Natural killer cell (primary cell): ENCODE data around the gene RUNX1. TPM values are rescaled to one million over a fixed set of nuclear protein-coding genes. Genes with fewer than 3 reads are reported as not detected.

Experiments used
- ATAC-seq, 3 donors: fragments of 150-1000 bp in 2 of 3; fragments of 200-7000 bp in 1 of 3; cut with Tn5 transposase; 1 replicate in 1 of 3; 2 replicates in 2 of 3; pipeline ENCODE4 v1.10.0; 2021; ENCODE audit warnings: mild to moderate bottlenecking in 2 of 3, moderate library complexity in 2 of 3
- DNase-seq, 2 donors: peaks; one replicate each; pipeline versions ENCODE4 v3.0.0 to v3.0.0-alpha.2; 2013 to 2021; ENCODE audit warnings: mixed read lengths in 1 of 2
- H3K27ac ChIP-seq: one replicate; pipeline ENCODE4 v1.5.1; 2013; ENCODE audit warnings: mild to moderate bottlenecking, low read length
- H3K27me3 ChIP-seq: one replicate; pipeline ENCODE4 v1.6.1; 2013; ENCODE audit warnings: low read length; ENCODE audit not compliant: control insufficient read depth, insufficient read depth
- H3K36me3 ChIP-seq: one replicate; pipeline ENCODE4 v1.6.1; 2013; ENCODE audit warnings: low read length; ENCODE audit not compliant: control insufficient read depth, insufficient read depth
- H3K4me1 ChIP-seq: one replicate; pipeline ENCODE4 v1.6.1; 2013; ENCODE audit warnings: low read length; ENCODE audit not compliant: control insufficient read depth, insufficient read depth
- H3K4me3 ChIP-seq: one replicate; pipeline ENCODE4 v1.5.1; 2013; ENCODE audit warnings: low read length
- H3K9me3 ChIP-seq: one replicate; pipeline ENCODE4 v1.6.1; 2013; ENCODE audit warnings: low read length; ENCODE audit not compliant: control insufficient read depth, insufficient read depth
- H3K27ac Mint-ChIP-seq, 2 donors: one replicate each; pipeline ENCODE4 v1.8.0; 2022; ENCODE audit warnings: mild to moderate bottlenecking in 2 of 2, mixed read lengths in 2 of 2, moderate library complexity in 1 of 2
- H3K27me3 Mint-ChIP-seq, 2 donors: one replicate each; pipeline ENCODE4 v1.8.0; 2022; ENCODE audit warnings: low read depth in 2 of 2, mixed read lengths in 2 of 2
- H3K36me3 Mint-ChIP-seq: one replicate; pipeline ENCODE4 v1.8.0; 2022; ENCODE audit warnings: mixed read lengths
- H3K4me1 Mint-ChIP-seq, 2 donors: one replicate each; pipeline ENCODE4 v1.8.0; 2022; ENCODE audit warnings: mixed read lengths in 2 of 2
- H3K4me3 Mint-ChIP-seq: one replicate; pipeline ENCODE4 v1.8.0; 2022; ENCODE audit warnings: mild to moderate bottlenecking, moderate library complexity, mixed read lengths
- H3K9me3 Mint-ChIP-seq, 2 donors: one replicate each; pipeline ENCODE4 v1.8.0; 2022; ENCODE audit warnings: mixed read lengths in 2 of 2
- CTCF ChIP-seq: fragments of 200-600 bp; IDR thresholded peaks from one replicate; pipeline ENCODE4 v1.8.0; 2022; ENCODE audit warnings: antibody characterized with exemption
- WGBS: methylation state at CpG from one replicate; pipeline ENCODE4 v1.1.7; 2013; ENCODE audit warnings: missing lambda C conversion rate; ENCODE audit not compliant: insufficient coverage; 5-methylcytosine and 5-hydroxymethylcytosine counted together
- intact Hi-C: fragments of 100-400 bp; cut with micrococcal nuclease; formaldehyde crosslinking; loops from one replicate; pipeline ENCODE4 v1.14.2; 2022
- total RNA-seq, 4 donors: library from RNA; stranded (reverse); fragments of 120-200 nt in 1 of 4; gene quantifications; one replicate each; pipeline versions ENCODE4 v1.2.3 to v1.2.4, GENCODE V29; 2013 to 2022

RUNX1 gene
- total RNA-seq, 3 donors from 2014 or later (not counting 1 experiment from before 2014, with no cell fraction given), result 62.1 to 171 (median 98.2) TPM

- Histone ChIP-seq H3K27ac (no peak overlapping the region), H3K4me1 (peaks cover 38% of the 10 kb centered on the region)
- peak overlapping the region; percentile 82 for H3K4me3 Mint-ChIP-seq
Observed at GRCh38 chr21:34890724-34891612, 158.1 kb downstream of the RUNX1 start.

GRCh38 chr21:34890470-34890723 lies 158.7 kb downstream of the RUNX1 start:
- peaks cover 24 to 46% of the 10 kb centered on the region in 2 donors for H3K4me1 Mint-ChIP-seq
- peak overlapping the region; percentile 82 for H3K4me3 Mint-ChIP-seq
- H3K9me3 Mint-ChIP-seq, result no peaks in the 10 kb centered on the region
- WGBS, result 34% methylated on average over 14 of the region's 14 CpGs
- no peaks in the 10 kb centered on the region for H3K27me3 ChIP-seq
- DNase-seq (no peak), ATAC-seq (no peak)
- H3K4me1 ChIP-seq, result peaks cover 40% of the 10 kb centered on the region
- no peaks in the 10 kb centered on the region for H3K9me3 ChIP-seq
- TF ChIP-seq CTCF, result no peak
- H3K36me3 ChIP-seq, result no peaks in the 10 kb centered on the region
- no peaks in the 10 kb centered on the region for H3K27me3 Mint-ChIP-seq
- no peak overlapping the region for H3K27ac ChIP-seq
- intact Hi-C loops, result loop anchor here (5.0 kb wide), 1 partner anchor 92 kb away; no protein-coding TSS in a partner anchor
- H3K36me3 Mint-ChIP-seq, result no peaks in the 10 kb centered on the region
- H3K4me3 ChIP-seq, result peak overlapping the region; percentile 44
- peak overlapping the region in 1 of 2 donors; percentile 87 for H3K27ac Mint-ChIP-seq

More at GRCh38 chr21:34890724-34891612, 158.1 kb downstream of the RUNX1 start:
- 67% methylated on average over 59 of the region's 60 CpGs for WGBS
- TF ChIP-seq CTCF, result no peak
- Mint-ChIP-seq H3K9me3 (no peaks in the 10 kb centered on the region), H3K27ac (peak overlapping the region; percentile 11 to 87), H3K27me3 (no peaks in the 10 kb centered on the region), H3K36me3 (no peaks in the 10 kb centered on the region), H3K4me1 (peaks cover 25 to 52% of the 10 kb centered on the region in 2 donors)
- H3K36me3 ChIP-seq, result no peaks in the 10 kb centered on the region
- no peak for ATAC-seq
- intact Hi-C loops, result loop anchor here (5.0 kb wide), 1 partner anchor 91 kb away; no protein-coding TSS in a partner anchor
- peak overlapping the region; percentile 44 for H3K4me3 ChIP-seq
- peak in 1 of 2 donors; percentile 43 for DNase-seq
- no peaks in the 10 kb centered on the region for H3K27me3 ChIP-seq
- H3K9me3 ChIP-seq, result no peaks in the 10 kb centered on the region

GRCh38 chr21:34889676-34890469 lies 159.2 kb downstream of the RUNX1 start:
- Mint-ChIP-seq H3K4me1 (peaks cover 20 to 41% of the 10 kb centered on the region in 2 donors), H3K36me3 (no peaks in the 10 kb centered on the region)
- WGBS, result 2% methylated on average over 98 of the region's 98 CpGs

More at GRCh38 chr21:34889676-34890469, 159.2 kb downstream of the RUNX1 start:
- Histone ChIP-seq H3K27me3 (no peaks in the 10 kb centered on the region), H3K4me1 (peaks cover 45% of the 10 kb centered on the region), H3K4me3 (peak overlapping the region; percentile 77), H3K9me3 (no peaks in the 10 kb centered on the region), H3K27ac (peak overlapping the region; percentile 82), H3K36me3 (no peaks in the 10 kb centered on the region)
- Mint-ChIP-seq H3K4me3 (peak overlapping the region; percentile 82), H3K27ac (peak overlapping the region; percentile 87 to 91), H3K9me3 (no peaks in the 10 kb centered on the region), H3K27me3 (no peaks in the 10 kb centered on the region)
- peak; percentile 56 to 79 (median 62) for ATAC-seq
- peak; percentile 77 to 89 for DNase-seq
- TF ChIP-seq CTCF, result peak; percentile 90
- intact Hi-C loops, result loop anchor here (2.0 to 5.0 kb wide), 4 partner anchors 45 to 332 kb away; no protein-coding TSS in a partner anchor
